T-helper 22 cell (primary cell): ENCODE data around the gene GET4.
A peak's percentile ranks its signal among the peaks of the same experiment; 100 is the strongest.

Experiments
- DNase-seq: peaks from one replicate; pipeline ENCODE4 v3.0.0-alpha.2; 2020; ENCODE audit warnings: low read depth

Gene GET4

GRCh38 chr7:876077-876971 is at the start of gene GET4:
TSS of gene GET4 (plus strand) at chr7:876554. CDS start at chr7:876646, 92 bp downstream.
- peak; percentile 93 for DNase-seq

DNA sequence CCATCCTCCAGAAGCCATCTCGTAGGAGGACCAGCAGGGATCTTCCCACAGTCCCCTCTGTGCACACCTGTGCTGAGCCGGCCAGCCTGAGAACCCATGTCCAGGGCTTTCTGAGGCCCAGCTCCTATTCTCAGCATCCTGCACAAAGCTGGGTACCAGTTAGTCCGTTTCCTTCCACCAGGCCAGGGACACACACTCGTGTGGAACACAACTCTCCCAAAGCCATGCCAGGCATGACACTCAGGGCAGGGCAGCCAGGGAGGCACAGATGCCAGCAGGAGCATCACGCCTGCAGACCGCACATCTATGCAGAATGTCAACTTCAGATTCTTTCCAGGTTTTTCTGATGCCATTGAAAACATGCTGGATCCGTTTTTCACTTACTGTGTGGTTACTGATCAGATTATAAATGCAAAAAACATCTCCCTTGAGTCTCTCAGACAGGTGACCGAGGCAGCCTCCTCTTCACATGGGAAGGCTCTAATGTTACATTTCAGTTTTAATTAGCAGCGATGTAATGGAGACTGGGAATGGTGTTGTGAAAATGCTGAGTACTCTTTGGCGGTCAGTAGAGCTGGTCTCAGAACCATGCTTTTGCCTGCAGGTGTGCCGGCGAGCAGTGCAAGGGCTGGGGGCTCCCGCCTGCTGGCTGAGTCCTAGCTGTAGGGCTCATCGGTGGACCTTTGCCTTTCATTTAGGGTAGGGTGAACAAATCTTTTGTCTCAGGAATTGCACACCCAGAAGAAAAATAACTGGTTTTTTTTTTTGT is 47.4 kb upstream of the GET4 start:
- DNase-seq: no peak

DNA sequence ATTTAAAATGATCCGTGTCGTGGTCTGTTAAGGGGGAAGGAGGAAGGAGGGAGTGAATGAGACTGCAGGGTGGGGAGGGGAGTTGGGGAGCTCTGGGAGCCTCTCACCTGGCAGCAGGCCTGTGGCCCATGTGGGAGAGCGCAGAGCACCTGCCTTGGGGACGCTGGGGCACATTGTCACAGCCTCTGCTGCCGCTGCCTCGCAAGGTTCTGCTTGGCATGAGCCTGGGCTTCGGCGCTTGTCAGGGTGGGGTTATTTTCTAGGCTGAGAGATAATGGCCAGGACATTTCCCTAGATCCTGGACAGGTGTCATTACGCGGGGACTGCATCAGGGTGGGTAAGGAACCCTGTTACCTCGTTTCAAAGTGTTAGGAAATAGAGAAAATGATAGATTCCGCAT is 46.3 kb upstream of the GET4 start:
- no peak for DNase-seq

GRCh38 chr7:831596-832166 is 44.7 kb upstream of the GET4 start:
- DNase-seq: no peak

DNA sequence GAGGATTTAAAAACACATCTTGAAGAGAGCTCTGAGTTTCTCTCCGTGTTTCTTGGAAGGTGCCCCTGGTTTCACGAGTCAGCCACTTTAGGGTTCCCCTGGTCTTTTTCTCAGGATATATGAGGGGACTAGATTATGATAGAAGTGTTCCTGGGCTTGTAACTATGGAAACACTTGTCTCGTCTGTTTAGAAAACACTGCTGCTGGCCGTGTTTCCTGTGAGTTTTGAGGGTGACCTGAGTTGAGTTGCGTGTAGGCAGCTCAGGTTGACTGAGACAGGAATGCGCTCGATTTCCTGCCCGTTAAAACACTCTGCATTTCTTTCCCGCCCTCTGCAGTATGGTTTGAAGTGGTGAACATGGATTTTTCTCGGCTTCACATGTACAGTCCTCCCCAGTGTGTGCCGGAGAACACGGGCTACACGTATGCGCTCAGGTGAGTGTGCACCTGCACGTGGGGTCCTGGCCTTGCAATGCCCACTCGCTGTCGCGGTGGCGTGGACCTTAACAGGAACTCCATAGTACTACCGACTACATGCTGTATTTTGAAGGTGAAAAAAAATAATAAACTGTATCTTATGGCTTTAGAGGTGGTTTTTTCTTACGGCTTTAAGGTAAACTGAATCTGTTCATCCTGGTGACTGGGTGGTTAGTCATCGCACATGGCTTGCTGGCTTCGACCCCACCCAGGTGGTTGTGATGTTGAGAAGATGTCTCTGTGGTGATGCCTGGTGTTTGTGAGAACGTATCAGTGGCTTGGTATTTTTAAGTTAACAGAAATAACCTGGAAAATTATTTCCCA is 44.0 kb upstream of the GET4 start, which contains the start of gene SUN1:
Gene SUN1 (plus strand): TSS at position 310 of the 801 bp plus-strand sequence. CDS start 49 bp downstream, at position 359.
- DNase-seq: peak; percentile 40

DNA sequence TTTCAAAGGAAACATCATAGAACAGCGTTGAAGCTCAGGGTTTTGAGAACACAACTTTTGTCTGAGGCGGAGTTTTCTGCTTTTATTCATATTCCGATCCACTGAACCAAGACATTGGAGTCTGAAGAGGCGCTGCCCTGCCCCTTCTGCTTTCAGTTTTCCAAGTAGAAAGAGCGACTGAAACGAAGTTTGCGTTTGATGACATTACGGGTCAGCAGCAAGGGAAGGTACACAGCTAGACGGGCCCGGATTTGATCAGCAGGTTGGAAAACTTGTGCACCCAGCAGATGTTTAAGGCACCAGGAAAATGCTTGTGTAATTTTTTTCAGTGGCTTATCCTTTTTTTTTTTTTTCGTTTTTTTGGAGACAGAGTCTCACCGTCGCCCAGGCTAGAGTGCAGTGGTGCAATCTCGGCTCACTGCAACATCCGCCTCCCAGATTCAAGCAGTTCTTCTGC is 43.4 kb upstream of the GET4 start:
- DNase-seq: no peak

DNA sequence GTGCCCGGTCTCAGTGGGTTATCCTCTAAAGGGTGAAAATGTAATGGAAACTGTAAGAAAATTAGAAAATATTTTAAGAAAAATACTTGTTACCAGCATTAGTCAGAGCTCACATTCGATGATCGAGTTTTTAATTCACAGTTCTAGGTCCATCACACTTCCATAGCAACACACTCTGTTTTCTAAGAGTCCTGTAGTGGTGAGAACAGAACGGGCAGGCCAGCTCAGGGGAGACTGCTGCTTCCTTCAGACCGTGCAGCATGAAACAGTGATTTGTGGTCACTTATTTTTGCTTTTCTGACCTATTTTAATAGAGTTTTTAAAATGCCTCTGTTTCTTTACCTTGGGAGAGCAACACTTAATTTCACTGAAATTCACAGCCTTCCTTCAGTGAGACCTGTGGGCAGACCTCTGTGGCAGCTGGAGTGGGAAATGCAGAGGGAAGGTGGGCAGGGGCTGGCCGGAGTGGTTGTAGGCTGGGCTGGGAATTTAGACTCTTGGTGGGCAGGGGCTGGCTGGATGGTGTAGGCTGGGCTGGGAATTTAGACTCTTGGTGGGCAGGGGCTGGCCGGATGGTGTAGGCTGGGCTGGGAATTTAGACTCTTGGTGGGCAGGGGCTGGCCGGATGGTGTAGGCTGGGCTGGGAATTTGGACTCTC is 42.6 kb upstream of the GET4 start:
- DNase-seq: no peak

DNA sequence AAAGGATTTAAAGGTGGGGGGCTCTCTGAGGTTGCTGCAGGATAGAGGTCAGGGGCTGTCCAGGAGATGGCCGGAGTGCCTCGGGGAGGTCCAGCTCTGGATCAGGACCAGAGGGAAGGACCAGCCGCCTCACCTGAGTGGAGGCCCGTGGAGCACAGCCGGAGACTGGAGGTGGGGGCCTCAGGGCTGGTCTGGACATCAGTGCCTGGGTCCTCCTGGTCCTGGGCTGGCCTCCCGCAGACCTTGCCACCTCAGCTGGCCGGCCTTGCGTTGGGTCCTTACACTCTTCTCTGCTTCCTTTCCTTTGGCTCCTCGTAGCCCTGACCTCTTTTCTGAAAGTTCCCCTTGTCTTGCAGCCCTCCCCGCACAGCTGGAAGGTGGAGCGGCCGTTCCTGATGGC is 42.1 kb upstream of the GET4 start:
- no peak for DNase-seq

- no peak for DNase-seq
Observed at GRCh38 chr7:835021-835420, 41.3 kb upstream of the GET4 start.

DNA sequence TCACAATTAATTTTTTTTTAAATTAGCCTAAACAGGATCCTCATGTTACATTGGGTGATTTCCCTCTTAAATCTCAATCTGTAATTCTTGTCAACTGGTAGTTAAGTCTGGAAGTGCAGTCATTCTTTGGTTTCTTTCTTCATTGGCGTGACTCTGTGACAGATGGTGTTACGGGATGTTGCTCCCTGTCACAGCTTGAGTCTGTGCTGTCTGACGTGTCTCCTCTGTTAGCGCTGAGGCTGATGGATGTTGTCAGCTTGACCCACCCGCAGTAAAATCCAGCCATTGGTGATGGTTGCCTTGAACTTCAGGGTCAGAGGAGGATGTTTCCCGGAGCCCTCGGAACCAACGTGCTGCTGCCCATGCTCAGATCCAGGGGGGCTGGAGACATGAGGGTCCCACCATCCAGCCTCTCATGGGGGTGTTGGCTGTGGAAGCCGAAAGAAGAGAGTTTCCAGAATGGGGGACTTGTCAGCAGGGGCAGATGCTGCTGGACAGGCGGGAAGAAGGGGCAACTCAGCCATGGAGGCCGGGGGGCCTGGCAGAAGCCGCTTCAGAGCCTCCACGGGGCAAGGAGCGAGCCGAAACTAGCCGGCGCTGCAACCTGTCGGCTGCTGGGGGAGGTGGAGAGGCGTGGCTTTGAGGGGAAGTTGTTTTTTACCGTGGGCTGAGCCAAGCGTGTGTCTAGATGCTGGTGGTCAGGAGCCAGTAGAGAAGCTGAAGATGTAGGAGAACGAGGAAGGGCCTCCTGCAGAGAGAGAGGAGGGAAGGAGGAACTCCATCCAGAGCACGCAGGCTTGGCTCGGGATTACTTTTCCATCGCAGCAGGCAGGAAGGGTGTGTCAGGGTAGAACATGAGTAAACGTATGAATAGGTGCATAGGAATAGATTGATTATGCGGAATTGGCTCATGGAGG is 40.6 kb upstream of the GET4 start:
- DNase-seq: no peak

DNA sequence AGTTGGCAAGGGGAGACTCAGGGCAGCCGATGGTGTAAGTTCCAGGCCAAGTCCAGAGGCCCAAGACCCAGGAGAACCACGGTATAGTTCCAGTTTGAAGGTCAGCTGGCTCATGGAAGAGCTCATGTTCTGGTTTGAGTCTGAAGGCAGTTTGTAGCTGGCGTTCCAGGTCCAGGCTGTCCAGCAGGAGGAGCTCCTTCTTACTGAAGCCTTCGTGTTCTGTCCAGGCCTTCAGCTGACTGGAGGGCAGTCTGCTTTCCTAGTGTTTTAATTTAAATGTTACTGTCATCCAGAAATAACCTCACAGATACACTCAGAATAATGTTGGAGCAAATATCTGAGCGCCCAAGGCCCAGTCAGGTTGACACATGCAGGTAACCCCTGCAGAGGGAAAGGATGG is 39.9 kb upstream of the GET4 start:
- no peak for DNase-seq

DNA sequence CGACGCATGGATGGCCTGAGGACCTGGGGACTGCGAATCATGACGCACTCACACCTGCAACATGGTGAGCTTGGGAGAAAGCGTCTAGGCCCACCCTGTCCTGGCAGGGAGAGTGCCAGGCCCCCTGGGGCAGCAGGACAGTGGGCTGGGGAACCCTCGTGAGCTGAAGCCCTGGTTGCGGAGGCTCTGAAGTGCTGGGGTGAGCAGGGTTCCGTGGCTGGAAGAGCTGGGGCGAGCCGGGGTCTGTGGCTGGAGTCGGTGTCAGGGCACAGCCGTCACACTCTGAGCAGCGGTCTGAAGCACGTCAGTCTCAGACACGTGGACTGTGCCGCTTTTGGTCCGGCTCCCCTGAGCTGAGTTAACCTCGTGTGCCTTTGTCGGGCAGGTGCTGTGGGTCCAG is 39.4 kb upstream of the GET4 start:
- DNase-seq: no peak

DNA sequence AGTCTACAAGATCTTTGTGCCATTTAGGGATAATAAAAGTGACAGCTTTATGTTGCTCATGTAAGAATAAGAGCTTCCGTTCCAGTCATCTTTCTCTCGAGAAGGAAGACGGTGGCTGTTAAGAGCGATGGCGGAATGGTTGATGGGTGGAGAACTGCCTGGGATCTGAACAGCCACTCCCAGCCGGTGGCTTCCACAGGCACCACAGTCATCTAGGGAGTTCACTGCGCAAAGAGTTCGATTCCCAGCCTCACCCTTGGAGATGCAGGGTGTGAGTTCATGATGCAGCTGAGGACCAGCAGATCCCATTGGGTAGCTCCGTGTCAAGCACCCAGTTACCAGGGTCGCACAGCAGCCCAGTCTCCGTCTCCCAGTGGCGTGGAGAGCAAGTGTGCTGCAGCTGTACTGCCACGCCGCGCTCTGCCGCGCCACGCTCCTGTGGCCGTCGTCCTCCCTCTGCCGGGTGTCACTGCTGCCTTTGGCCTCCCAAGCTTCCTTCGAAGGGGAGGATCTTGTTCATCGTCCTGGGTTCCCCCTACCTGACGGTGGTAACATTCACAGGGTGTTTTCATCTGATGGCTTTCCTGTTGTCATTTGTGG is 36.3 kb upstream of the GET4 start:
- DNase-seq: no peak

DNA sequence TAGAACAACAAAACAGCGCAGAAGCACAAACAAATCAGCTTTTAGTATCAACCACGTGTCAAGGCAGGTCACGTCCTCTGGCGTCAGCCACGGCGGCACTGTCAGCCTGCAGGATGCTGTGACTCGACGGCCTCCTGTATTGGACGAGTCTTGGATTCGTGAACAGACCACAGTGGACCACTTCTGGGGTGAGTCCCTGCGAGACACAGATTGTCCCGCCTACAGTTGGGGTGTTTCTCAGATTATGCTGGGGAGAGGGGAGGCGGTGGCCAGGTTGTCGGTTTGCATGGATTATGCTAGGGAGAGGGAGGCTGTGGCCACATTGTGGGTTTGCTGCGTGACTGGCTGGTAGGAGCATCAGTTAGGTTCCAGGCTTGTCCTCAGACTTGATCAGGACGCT is 34.4 kb upstream of the GET4 start:
- DNase-seq: no peak

DNA sequence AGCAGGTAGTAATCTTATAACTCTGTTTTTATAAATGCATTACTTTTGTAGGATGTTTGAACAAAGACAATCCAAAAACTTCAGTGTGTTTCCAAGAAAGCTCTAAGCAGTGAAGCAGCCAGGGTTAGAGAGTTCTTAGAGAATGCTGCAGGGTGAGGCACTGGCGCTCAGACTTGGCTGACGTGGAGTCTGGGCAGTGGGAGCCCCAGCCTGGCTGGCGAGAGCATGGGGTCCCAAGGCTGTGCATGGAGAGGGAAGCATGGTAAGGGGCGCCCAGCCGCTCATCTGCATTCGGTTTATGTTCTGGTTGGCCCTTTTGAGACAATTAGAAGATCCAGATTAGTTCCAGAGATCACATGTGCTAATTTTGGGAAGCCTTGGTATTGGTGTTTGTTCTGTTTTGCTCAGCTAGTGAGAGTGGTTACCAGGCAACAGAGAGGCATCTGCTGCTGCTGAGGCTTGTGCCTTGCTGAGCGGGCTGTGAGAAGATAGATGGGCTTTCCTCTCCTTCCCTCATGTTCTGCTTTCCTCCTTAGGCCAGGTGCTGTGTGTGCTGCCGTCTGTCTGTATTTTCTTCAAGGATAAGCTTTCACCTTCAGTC is 33.8 kb upstream of the GET4 start:
- no peak for DNase-seq

GRCh38 chr7:843230-843629 is 33.1 kb upstream of the GET4 start:
- DNase-seq: no peak

GRCh38 chr7:844043-844442 is 32.3 kb upstream of the GET4 start:
- DNase-seq: no peak

DNA sequence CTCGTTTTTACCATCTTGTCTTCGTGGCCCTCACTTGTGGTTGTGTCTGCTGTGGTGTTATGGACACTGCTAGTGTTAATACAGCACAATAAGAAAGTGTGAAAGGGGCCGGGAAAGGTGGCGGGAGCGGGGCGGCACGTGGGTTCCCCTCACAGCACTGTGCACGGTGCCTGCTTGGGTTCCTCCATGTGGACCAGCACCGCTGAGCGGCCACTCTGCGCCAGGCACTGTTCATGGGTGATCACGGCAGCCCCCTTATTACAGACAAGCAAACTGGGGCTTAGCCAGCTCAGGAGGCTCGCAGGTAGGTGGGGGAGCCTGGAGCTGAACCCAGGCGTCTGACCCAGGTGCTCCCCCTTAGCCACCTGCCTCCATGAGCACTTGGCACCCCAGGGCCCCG is 31.8 kb upstream of the GET4 start:
- no peak for DNase-seq

GRCh38 chr7:845091-845490 is 31.3 kb upstream of the GET4 start:
- DNase-seq: no peak
